GM19099 (cell line): ENCODE data around the gene SLC12A9.

Experiments
- POLR2A ChIP-seq: IDR thresholded peaks from 3 replicates; pipeline ENCODE4 v1.6.1; 2011; ENCODE audit warnings: low read depth; ENCODE audit not compliant: insufficient read length; ENCODE audit errors: extremely low read depth

Gene SLC12A9

GRCh38 chr7:100852048-100852872 is at the start of gene SLC12A9:
TSS of gene SLC12A9 (plus strand) at chr7:100852713. CDS start at chr7:100854198, 1,485 bp downstream.
- TF ChIP-seq POLR2A = peak; percentile 68

DNA sequence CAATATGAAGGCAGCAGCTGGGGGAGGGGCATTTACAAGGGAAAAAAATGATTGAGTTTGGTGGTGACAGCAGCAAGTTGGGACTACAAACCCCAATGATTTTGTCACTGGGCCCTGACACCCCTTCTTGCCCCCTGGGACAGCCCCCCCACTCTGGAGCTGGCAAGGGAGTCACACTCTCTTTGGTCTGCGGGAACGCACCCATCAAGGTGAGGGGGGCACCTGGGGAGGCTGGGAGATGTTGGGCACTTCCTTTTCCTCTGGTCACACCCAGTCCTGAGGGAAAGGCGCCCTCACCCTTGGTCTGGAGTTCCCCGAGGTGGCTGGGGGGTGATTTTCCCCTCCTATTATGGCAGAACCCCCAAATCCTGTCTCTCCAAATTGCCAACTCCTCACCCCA is 49.6 kb upstream of the SLC12A9 start:
- TF ChIP-seq POLR2A = no peak

GRCh38 chr7:100803398-100804161 is 48.9 kb upstream of the SLC12A9 start:
- TF ChIP-seq POLR2A = peak; percentile 61

DNA sequence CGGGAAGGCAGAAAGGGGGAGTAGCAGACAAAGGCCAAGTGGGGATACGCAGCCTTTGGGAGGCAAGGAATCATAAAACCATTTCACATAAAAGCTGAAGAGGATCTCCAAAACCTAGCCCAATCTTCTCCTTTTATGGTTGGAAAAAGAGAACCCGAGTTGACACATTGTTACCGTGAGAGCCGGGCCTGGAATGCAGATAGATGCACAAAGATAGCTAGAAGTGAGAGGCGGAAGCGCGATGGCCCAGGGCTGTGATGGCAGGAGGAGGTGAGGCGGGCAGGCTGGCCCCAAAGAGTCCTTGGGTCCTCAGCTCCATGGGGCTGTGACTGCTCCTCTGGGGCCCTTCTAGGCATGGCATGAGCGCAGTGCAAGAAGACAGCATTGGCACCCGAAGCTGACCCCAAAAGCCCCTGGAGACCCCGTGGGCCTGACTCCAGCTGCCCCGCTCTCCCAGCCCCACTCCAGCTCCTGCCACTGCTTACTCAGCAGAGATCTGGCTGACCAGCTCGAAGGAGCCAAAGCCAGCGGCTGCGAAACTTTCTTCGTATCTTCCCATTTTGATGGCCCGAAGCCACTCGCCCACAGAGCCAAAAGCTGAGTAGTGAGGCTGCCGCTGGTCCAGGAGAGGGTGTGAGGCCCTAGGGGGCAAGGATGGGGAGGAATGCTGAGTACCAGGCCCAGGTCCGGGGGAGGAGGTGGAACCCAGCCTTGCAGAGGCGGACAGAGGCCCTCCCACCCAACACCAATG is 47.7 kb upstream of the SLC12A9 start:
- no peak for TF ChIP-seq POLR2A

DNA sequence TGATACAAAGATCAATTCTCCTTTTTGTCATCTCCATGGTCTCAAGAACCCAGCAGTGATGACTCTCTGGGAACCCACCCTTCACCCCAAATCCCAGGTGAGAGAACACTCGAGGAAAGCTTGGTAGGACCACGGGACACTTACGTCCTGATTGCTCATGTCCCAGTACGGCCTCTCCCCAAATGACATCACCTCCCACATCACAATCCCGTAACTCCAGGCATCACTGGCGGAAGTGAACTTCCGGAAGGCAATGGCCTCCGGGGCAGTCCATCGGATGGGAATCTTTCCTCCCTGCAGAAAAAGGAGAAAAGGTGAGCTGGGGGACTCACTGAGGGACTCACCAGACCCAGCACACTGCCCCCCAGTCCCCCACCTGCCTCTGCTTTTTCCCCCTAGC is 46.2 kb upstream of the SLC12A9 start:
- no peak for TF ChIP-seq POLR2A

- no peak for TF ChIP-seq POLR2A
Measured at GRCh38 chr7:100808354-100808875, 44.1 kb upstream of the SLC12A9 start.

GRCh38 chr7:100811480-100811879 is 41.0 kb upstream of the SLC12A9 start:
- no peak for TF ChIP-seq POLR2A

- no peak for TF ChIP-seq POLR2A
Measured at GRCh38 chr7:100812729-100813128, 39.8 kb upstream of the SLC12A9 start.

DNA sequence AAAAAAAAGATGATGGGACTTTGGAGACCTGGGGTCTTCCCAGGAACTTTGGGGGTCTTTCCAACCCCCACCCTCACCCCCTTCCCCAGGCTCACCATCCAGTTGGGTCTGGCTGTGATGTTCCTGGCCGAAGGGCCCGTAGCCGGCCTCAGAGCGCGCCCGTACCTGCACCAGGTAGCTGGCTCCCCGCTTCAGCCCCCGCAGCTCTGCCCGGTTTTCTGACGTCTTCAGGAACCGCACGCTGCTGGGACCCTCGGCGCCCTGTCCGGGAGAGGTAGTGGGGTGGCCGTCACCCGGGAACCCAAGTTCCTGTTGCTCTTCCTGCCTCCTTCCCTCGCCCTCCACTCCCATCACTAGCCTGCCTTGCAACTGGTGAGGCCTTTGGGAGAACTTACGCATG is 35.4 kb upstream of the SLC12A9 start:
- TF ChIP-seq POLR2A = no peak

DNA sequence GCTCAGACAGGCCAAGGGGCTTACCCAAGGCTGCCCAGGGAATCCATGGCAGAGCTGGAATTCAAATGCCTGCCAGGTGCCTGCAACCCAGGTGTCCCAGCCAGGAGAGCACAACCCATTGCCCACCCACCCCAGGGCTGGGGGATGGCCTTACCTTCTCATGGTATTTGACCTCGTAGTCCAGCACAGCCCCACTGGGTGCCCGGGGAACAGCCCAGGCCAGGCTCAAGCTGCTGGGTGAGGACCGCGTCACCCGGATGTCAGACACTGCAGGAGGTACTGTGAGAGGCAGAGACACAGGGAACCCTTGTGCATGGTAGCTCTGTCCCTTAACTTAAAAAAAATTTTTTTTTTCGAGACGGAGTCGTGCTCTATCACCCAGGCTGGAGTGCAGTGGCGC is 34.1 kb upstream of the SLC12A9 start:
- TF ChIP-seq POLR2A = no peak

GRCh38 chr7:100818825-100819224 is 33.7 kb upstream of the SLC12A9 start:
- no peak for TF ChIP-seq POLR2A

DNA sequence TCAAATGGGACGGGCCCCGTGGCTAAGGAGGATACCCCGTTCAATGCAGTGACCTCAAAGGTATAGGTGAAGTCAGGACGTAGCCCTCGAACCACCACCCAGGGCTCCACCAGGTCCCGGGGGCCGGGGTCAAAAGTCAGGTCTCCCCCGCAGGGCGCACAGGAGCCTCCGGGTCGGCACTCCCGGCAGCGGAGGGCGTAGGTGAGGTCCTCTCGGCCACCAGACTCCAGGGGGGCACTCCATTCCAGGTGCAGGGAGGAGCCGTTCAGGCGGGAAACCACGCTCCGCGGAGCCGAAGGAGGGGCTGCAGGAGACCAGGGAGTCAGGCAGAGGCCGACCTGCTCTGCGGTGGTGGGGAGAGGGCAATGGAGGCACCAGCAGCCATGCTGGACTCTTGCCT is 32.9 kb upstream of the SLC12A9 start:
- no peak for TF ChIP-seq POLR2A

DNA sequence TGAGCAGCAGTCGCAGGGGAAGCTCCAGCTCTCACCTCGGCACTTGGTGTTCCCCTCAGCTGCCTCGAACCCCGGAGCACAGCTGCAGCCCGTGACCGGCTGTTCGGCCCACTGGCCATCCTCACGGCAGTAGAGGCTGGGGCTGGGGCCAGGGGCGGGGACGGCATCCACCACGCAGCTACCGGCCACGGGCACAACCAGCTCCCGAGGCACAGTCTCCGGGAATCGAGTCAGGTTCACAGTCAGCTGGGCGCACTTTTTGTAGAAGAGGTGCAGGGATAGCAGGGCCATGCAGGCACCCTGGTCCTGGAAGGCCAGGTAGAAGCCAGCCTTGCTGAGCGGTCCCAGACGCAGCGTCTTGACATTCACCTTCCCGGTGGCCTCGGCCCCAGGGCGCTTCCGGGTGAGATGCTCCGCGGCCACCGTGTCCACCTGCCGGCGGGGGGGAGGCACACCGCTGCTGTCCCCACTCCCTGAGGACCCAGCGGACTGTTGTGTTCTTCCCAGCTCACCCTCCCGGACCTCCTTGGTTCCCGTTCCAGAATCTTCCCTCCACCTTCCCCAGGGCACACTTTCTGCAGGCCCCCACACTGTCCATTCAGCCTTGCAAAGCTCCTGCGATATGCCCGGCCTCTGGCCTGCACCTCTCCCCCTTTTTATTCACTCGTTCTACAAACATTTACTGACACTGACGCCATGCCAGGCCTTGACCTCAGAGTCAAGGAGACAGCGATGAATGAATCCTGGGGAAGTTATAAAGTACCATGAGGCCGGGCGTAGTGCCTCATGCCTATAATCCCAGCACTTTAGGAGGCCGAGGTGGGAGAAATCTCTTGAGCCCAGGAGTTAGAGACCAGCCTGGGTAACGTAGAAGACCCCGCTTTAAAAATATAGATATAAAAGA is 30.0 kb upstream of the SLC12A9 start:
- TF ChIP-seq POLR2A = no peak

DNA sequence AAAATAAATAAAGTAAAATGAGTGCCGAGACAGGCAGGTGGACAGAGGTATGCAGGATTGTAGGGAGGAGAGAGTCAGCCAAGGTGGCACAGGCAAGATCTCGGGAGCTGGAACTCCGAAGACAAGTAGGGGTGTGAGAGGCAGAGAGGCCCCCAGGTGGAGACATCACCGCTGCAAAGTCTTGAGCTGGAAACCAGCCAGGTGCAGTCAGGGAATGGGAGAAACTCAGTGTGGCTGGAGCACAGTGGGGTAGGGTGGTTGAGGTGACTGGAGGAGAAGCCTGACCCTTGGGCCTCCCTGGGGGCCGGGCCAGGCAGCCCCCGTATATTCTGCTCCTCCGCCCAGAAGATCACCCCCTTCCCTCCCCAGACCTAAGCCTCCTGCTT is 29.4 kb upstream of the SLC12A9 start:
- TF ChIP-seq POLR2A = no peak
